ENCODE data around the gene B4GALNT4. TPM values are rescaled to one million over a fixed set of nuclear protein-coding genes. Genes with fewer than 3 reads are reported as not detected.
A peak's percentile ranks its signal among the peaks of the same experiment; 100 is the strongest.

Gene B4GALNT4
- total and polyA plus RNA-seq, 2 of the 13 experiments (the other 11 are each of a cell fraction or from before 2014, with no cell fraction given) = 30.5 to 50.1 TPM

GRCh38 chr11:396948-397548 is 27.7 kb downstream of the B4GALNT4 start (continued):
- TF ChIP-seq POGK (CRISPR knock-in tag; conservative IDR thresholded peaks at IDR 0.05) = peak; percentile 58; the same call in 1 of the 2 replicates
- no peak for TF ChIP-seq SAFB2 (CRISPR knock-in tag; IDR thresholded peaks at IDR 0.05; ENCODE audit: borderline replicate concordance, low read depth)
- no peak for TF ChIP-seq AKAP8 (CRISPR knock-in tag; IDR thresholded peaks at IDR 0.05)
- 0 out of 2 replicates have a peak, but pooled peaks have one; percentile 63 for TF ChIP-seq ZNF34 (CRISPR knock-in tag; IDR thresholded peaks at IDR 0.05; ENCODE audit: borderline replicate concordance)
- TF ChIP-seq GABPB1 (CRISPR knock-in tag; IDR thresholded peaks at IDR 0.05) = peak; percentile 72
- peak; percentile 62; the same call in 1 of the 2 replicates for TF ChIP-seq HOXD1 (CRISPR knock-in tag; IDR thresholded peaks at IDR 0.05)
- TF ChIP-seq SMC3 (IDR thresholded peaks at IDR 0.05; ENCODE audit: low read length) = peak; percentile 22; the same call in 1 of the 2 replicates
- TF ChIP-seq ZNF512B (CRISPR knock-in tag; IDR thresholded peaks at IDR 0.05; ENCODE audit: borderline replicate concordance) = no peak
- TF ChIP-seq ZHX1 (CRISPR knock-in tag; IDR thresholded peaks at IDR 0.05; ENCODE audit: low read depth) = peak; percentile 63; the same call in 1 of the 2 replicates
- TF ChIP-seq SMAD3 (CRISPR knock-in tag; IDR thresholded peaks at IDR 0.05) = no peak
- TF ChIP-seq ZNF30 (CRISPR knock-in tag; IDR thresholded peaks at IDR 0.05) = no peak
- no peak for TF ChIP-seq BATF2 (CRISPR knock-in tag; IDR thresholded peaks at IDR 0.05)
- no peak for TF ChIP-seq HHEX (CRISPR knock-in tag; IDR thresholded peaks at IDR 0.05)
- peak; percentile 57 for TF ChIP-seq YY1 (IDR thresholded peaks at IDR 0.05; ENCODE audit: insufficient read depth, insufficient replicate concordance, low read depth, low read length)
- TF ChIP-seq ZNF431 (CRISPR knock-in tag; IDR thresholded peaks at IDR 0.05; ENCODE audit: borderline replicate concordance, low read depth) = no peak
- TF ChIP-seq TP53 (CRISPR knock-in tag; conservative IDR thresholded peaks at IDR 0.05) = no peak
- TF ChIP-seq REXO4 (CRISPR knock-in tag; IDR thresholded peaks at IDR 0.05; ENCODE audit: borderline replicate concordance) = no peak
- TF ChIP-seq NR0B2 (CRISPR knock-in tag; IDR thresholded peaks at IDR 0.05) = no peak
- no peak for TF ChIP-seq RAD51 (IDR thresholded peaks at IDR 0.05; ENCODE audit: borderline replicate concordance)
